ENCODE measurements around the gene DUSP22.

GRCh38 chr6:357261-357790 lies 65.0 kb downstream of the DUSP22 start:
- TF ChIP-seq CTCF (IDR thresholded peaks at IDR 0.05; ENCODE audit: poor library complexity) = no peak
- TF ChIP-seq EZH2 (IDR thresholded peaks at IDR 0.05; ENCODE audit: borderline replicate concordance) = no peak

Data from hepatocyte (in vitro differentiated cells).